K562 (cell line): ENCODE data around the gene AFF2. TPM values are rescaled to one million over a fixed set of nuclear protein-coding genes. Genes with fewer than 3 reads are reported as not detected.
"Not testable (repeated sequence)": the region's sequence is repeated elsewhere in the genome, so short reads cannot be mapped to it uniquely, and the experiment has no call there.

ENCODE experiments used
- ATAC-seq: fragments of 200-7000 bp; cut with Tn5 transposase; 3 replicates; pipeline ENCODE4 v1.9.1; 2020; ENCODE audit warnings: moderate library complexity
- BruUV-seq: library from RNA; stranded (reverse); fragments of 400-500 nt; replicated peaks from 2 replicates; lab custom pipeline; 2021; lab: Mats Ljungman, UMichigan
- CTCF ChIA-PET: fragments of 300-600 bp; formaldehyde crosslinking; extraction: SDS; loops from one replicate; lab custom pipeline; 2021; ENCODE audit warnings: low intra/inter-chr PET ratio; lab: Yijun Ruan, JAX
- POLR2A ChIA-PET: fragments of 300-600, 350-650 bp; sonication (Branson Sonifier 250); formaldehyde crosslinking; extraction: SDS; loops from one replicate; lab custom pipeline; 2021; ENCODE audit warnings: antibody characterized with exemption, inconsistent platforms; lab: Yijun Ruan, JAX
- DNase-seq, 4 experiments: peaks; one replicate each; pipeline versions ENCODE4 v3.0.0 to v3.0.0-alpha.2; 2011 to 2018; ENCODE audit warnings: low spot score in 3 of 4, mixed read lengths in 3 of 4; ENCODE audit errors: extremely low read depth in 1 of 4
- FAIRE-seq: peaks from 2 replicates; lab custom pipeline; 2011; peaks lifted over from hg19 to GRCh38; lab: Jason Lieb, UNC
- H2AFZ ChIP-seq: 2 replicates; pipeline ENCODE4 v1.6.0; 2011; ENCODE audit warnings: low read depth, low read length, control low read depth, inconsistent platforms
- H3K27ac ChIP-seq: fragments of 200-600 bp; 3 replicates; pipeline ENCODE4 v1.8.0; 2011; ENCODE audit warnings: low read depth, mild to moderate bottlenecking, control low read depth, inconsistent platforms, low read length, moderate library complexity, mixed read lengths; ENCODE audit errors: extremely low read depth
- H3K27me3 ChIP-seq, 2 experiments: fragments of 300-600 bp in 1 of 2; 2 replicates in 1 of 2; 3 replicates in 1 of 2; pipeline versions ENCODE4 v1.6.0 to v1.8.0; 2011; ENCODE audit warnings: inconsistent platforms in 2 of 2, low read length in 2 of 2, mild to moderate bottlenecking in 1 of 2, mixed read lengths in 1 of 2, moderate library complexity in 1 of 2; ENCODE audit not compliant: control insufficient read depth in 2 of 2, insufficient read depth in 2 of 2
- H3K36me3 ChIP-seq: fragments of 300-600 bp; 3 replicates; pipeline ENCODE4 v1.8.0; 2011; ENCODE audit warnings: mild to moderate bottlenecking, low read length, inconsistent platforms; ENCODE audit not compliant: control insufficient read depth, insufficient read depth
- H3K4me1 ChIP-seq, 2 experiments: fragments of 200-600 bp in 1 of 2; replicated peaks in 1 of 2; 2 replicates in 1 of 2; 3 replicates in 1 of 2; pipeline versions ENCODE4 v1.5.1 to v1.8.0; 2011; ENCODE audit warnings: inconsistent platforms in 2 of 2, low read length in 2 of 2, mild to moderate bottlenecking in 1 of 2, mixed read lengths in 1 of 2, moderate library complexity in 1 of 2; ENCODE audit not compliant: control insufficient read depth in 2 of 2, insufficient read depth in 2 of 2
- H3K4me2 ChIP-seq: 2 replicates; pipeline ENCODE4 v1.6.1; 2011; ENCODE audit warnings: low read length, control low read depth, inconsistent platforms, mixed read lengths; ENCODE audit not compliant: insufficient read depth
- H3K4me3 ChIP-seq: fragments of 200-600 bp; sonication (generic), shearing (Covaris generic); 2 replicates; pipeline ENCODE4 v1.5.1; 2016; ENCODE audit warnings: control low read depth, inconsistent platforms
- H3K79me2 ChIP-seq: fragments of 200-600 bp; 3 replicates; pipeline ENCODE4 v1.8.0; 2011; ENCODE audit warnings: low read length, inconsistent platforms; ENCODE audit not compliant: control insufficient read depth, insufficient read depth
- H3K9ac ChIP-seq, 2 experiments: 2 replicates each; pipeline versions ENCODE4 v1.6.0 to v1.6.1; 2011; ENCODE audit warnings: low read depth in 2 of 2, low read length in 2 of 2, control low read depth in 1 of 2, inconsistent platforms in 1 of 2, mild to moderate bottlenecking in 1 of 2, mixed read lengths in 1 of 2; ENCODE audit not compliant: insufficient read depth in 1 of 2
- H3K9me1 ChIP-seq: one replicate; pipeline ENCODE4 v1.6.0; 2011; ENCODE audit warnings: inconsistent platforms, mild to moderate bottlenecking, low read length, moderate library complexity; ENCODE audit not compliant: control insufficient read depth, insufficient read depth
- H3K9me3 ChIP-seq: replicated peaks from 2 replicates; pipeline ENCODE4 v1.5.1; 2011; ENCODE audit warnings: low read depth, low read length, inconsistent platforms; ENCODE audit not compliant: control insufficient read depth, insufficient read depth
- H4K20me1 ChIP-seq: replicated peaks from 2 replicates; pipeline ENCODE4 v1.6.1; 2011; ENCODE audit warnings: low read length, inconsistent platforms, mixed read lengths; ENCODE audit not compliant: control insufficient read depth, insufficient read depth
- PRDM10 ChIP-seq: fragments of 450-650 bp; IDR thresholded peaks from 2 replicates; pipeline ENCODE4 v1.6.1; 2018; ENCODE audit not compliant: partially characterized antibody
- ZBTB33 ChIP-seq: sonication (generic); formaldehyde crosslinking; IDR thresholded peaks from 2 replicates; pipeline ENCODE4 v1.8.1; 2023; ENCODE audit warnings: mild to moderate bottlenecking, missing genetic modification reagents
- ZBTB7A ChIP-seq: IDR thresholded peaks from 2 replicates; pipeline ENCODE4 v1.6.1; 2011; ENCODE audit warnings: low read depth, mild to moderate bottlenecking, low read length, moderate library complexity, borderline replicate concordance; ENCODE audit not compliant: control insufficient read depth
- WGBS: fragments of 100-300 bp; shearing (Covaris generic); methylation state at CpG from one replicate; pipeline ENCODE4 v1.1.6; 2016; ENCODE audit warnings: low coverage, mixed read lengths; ENCODE audit not compliant: insufficient coverage; ENCODE audit errors: missing lambda C conversion rate; 5-methylcytosine and 5-hydroxymethylcytosine counted together
- in situ Hi-C: fragments of 300-500 bp; cut with MboI; formaldehyde crosslinking; loops from 4 replicates; pipeline ENCODE4 v1.15.0; 2018; ENCODE audit warnings: inconsistent platforms, mixed read lengths
- intact Hi-C: fragments of 100-400 bp; cut with micrococcal nuclease; formaldehyde crosslinking; loops from 2 replicates; pipeline ENCODE4 v1.14.2; 2022
- polyA plus RNA-seq, 8 experiments: library from polyadenylated mRNA; depleted of rRNA in 4 of 8; stranded (reverse) in 5 of 8; unstranded in 3 of 8; fragments of >200 nt; fragmentation: Nextera tagmentation in 2 of 8; fragmentation: Illumina TruSeq in 1 of 8; extraction: Ambion mirVana in 2 of 8; extraction: Trizol in 1 of 8; gene quantifications; 2 replicates each; pipeline versions ENCODE4 v1.2.1 to v1.2.3, GENCODE V29; 2011 to 2014; ENCODE audit warnings: inconsistent platforms in 1 of 8, missing spikeins in 1 of 8
- total RNA-seq, 7 experiments: library from RNA; depleted of rRNA in 6 of 7; stranded (reverse); fragments of >200 nt in 6 of 7; fragmentation: Illumina TruSeq in 2 of 7; extraction: Trizol in 2 of 7; gene quantifications; 2 replicates each; pipeline versions ENCODE4 v1.2.1 to v1.2.3, GENCODE V29; 2011 to 2021; ENCODE audit warnings: low replicate concordance in 1 of 7
- TF ChIP-seq, protein P1 (sequence below): fragments of 450-650 bp; IDR thresholded peaks from 2 replicates; pipeline ENCODE4 v1.6.1; 2016; ENCODE audit warnings: low read depth, mild to moderate bottlenecking, moderate library complexity
- TF ChIP-seq, protein P2 (sequence below), 2 experiments: fragments of 450-650 bp in 1 of 2; sonication (generic) in 1 of 2; formaldehyde crosslinking; conservative IDR thresholded peaks; 2 replicates each; pipeline versions ENCODE4 v1.4.0 to v1.8.1; 2020 to 2022; ENCODE audit warnings: mild to moderate bottlenecking in 1 of 2, missing genetic modification reagents in 1 of 2
- TF ChIP-seq, protein P3 (sequence below): IDR thresholded peaks from 2 replicates; pipeline ENCODE4 v1.6.1; 2016; ENCODE audit warnings: missing genetic modification characterization, missing compliant biosample characterization

Gene AFF2
- total and polyA plus RNA-seq, 9 of the 15 experiments (the other 6 are each of a cell fraction or from before 2014, with no cell fraction given): 0.01 to 0.20 (median 0.07) TPM

DNA sequence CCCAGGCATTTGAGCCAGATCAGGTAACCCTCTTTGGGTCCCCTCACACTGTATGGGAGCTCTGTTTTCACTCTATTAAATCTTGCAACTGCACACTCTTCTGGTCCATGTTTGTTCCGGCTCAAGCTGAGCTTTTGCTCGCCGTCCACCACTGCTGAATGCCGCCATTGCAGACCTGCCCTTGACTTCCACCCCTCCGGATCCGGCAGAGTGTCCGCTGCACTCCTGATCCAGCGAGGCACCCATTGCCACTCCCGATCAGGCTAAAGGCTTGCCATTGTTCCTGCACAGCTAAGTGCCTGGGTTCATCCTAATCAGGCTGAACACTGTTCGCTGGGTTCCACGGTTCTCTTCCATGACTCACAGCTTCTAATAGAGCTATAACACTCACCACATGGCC lies 406.2 kb downstream of the AFF2 start:
- H3K4me3 ChIP-seq, in situ Hi-C loops, H3K9me1 ChIP-seq, FAIRE-seq, H2AFZ ChIP-seq, ATAC-seq, H3K27ac ChIP-seq, H3K4me2 ChIP-seq, H3K36me3 ChIP-seq, POLR2A ChIA-PET, intact Hi-C loops, BruUV-seq, H3K9me3 ChIP-seq, H3K79me2 ChIP-seq, CTCF ChIA-PET, H3K4me1 ChIP-seq, H3K9ac ChIP-seq, H4K20me1 ChIP-seq, H3K27me3 ChIP-seq, DNase-seq: not testable (repeated sequence)
- 0% methylated on average over 7 of the region's 11 CpGs for WGBS

GRCh38 chrX:148909758-148910157 lies 409.3 kb downstream of the AFF2 start:
- Histone ChIP-seq H3K9me1 (no peaks in the 10 kb centered on the region), H3K36me3 (no peaks in the 10 kb centered on the region), H3K79me2 (no peaks in the 10 kb centered on the region), H3K27ac (no peak overlapping the region), H3K4me2 (no peak overlapping the region), H3K4me3 (no peak overlapping the region), H2AFZ (no peak overlapping the region), H4K20me1 (no peaks in the 10 kb centered on the region), H3K4me1 (no peaks in the 10 kb centered on the region), H3K9ac (no peak overlapping the region), H3K27me3 (no peaks in the 10 kb centered on the region), H3K9me3 (no peaks in the 10 kb centered on the region)
- ATAC-seq (no peak), FAIRE-seq (no peak), DNase-seq (no peak)
- ChIA-PET CTCF (no interaction called here), POLR2A (no interaction called here)
- intact Hi-C loops: no loop called here
- in situ Hi-C loops: no loop called here
- BruUV-seq: no TSS peak
- TF ChIP-seq PRDM10: no peak
- TF ChIP-seq, protein P1, sequence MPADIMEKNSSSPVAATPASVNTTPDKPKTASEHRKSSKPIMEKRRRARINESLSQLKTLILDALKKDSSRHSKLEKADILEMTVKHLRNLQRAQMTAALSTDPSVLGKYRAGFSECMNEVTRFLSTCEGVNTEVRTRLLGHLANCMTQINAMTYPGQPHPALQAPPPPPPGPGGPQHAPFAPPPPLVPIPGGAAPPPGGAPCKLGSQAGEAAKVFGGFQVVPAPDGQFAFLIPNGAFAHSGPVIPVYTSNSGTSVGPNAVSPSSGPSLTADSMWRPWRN: no peak
- TF ChIP-seq, protein P2, sequence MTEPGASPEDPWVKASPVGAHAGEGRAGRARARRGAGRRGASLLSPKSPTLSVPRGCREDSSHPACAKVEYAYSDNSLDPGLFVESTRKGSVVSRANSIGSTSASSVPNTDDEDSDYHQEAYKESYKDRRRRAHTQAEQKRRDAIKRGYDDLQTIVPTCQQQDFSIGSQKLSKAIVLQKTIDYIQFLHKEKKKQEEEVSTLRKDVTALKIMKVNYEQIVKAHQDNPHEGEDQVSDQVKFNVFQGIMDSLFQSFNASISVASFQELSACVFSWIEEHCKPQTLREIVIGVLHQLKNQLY (CRISPR knock-in tag; conservative IDR thresholded peaks at IDR 0.05): no peak
- TF ChIP-seq ZBTB33: no peak
- TF ChIP-seq, protein P3, sequence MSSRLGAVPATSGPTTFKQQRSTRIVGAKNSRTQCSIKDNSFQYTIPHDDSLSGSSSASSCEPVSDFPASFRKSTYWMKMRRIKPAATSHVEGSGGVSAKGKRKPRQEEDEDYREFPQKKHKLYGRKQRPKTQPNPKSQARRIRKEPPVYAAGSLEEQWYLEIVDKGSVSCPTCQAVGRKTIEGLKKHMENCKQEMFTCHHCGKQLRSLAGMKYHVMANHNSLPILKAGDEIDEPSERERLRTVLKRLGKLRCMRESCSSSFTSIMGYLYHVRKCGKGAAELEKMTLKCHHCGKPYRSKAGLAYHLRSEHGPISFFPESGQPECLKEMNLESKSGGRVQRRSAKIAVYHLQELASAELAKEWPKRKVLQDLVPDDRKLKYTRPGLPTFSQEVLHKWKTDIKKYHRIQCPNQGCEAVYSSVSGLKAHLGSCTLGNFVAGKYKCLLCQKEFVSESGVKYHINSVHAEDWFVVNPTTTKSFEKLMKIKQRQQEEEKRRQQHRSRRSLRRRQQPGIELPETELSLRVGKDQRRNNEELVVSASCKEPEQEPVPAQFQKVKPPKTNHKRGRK (tag): no peak
- TF ChIP-seq ZBTB7A: no peak
